ENCODE data around the gene AKNAD1. TPM values are rescaled to one million over a fixed set of nuclear protein-coding genes. Genes with fewer than 3 reads are reported as not detected.

Gene AKNAD1
- total and polyA plus RNA-seq, 2 of the 4 experiments (the other 2 are of a cell fraction) = 0.07 to 0.18 TPM

- Histone ChIP-seq H2AK9ac (replicated peaks; ENCODE audit: low read depth, low read length, poor library complexity) (no peak overlapping the region), H4K5ac (ENCODE audit: low read depth, low read length) (no peak overlapping the region)
These were observed 33.3 kb downstream of the AKNAD1 start for GRCh38 chr1:108823632-108824031.

More at GRCh38 chr1:108823632-108824031, 33.3 kb downstream of the AKNAD1 start:
- POLR2A ChIA-PET (ENCODE audit: unreplicated experiment) = no interaction called here
- Histone ChIP-seq H3K23ac (ENCODE audit: low read depth, low read length) (no peak overlapping the region), H4K8ac (ENCODE audit: low read depth in 2 of 2, low read length in 2 of 2) (no peak overlapping the region), H3K9ac (ENCODE audit: low read depth, low read length) (no peak overlapping the region), H4K20me1 (ENCODE audit: insufficient read depth, low read length) (no peaks in the 10 kb centered on the region), H4K91ac (ENCODE audit: insufficient read depth, low read depth, low read length) (no peak overlapping the region), H3K4me3 (ENCODE audit: insufficient read depth, low read depth, low read length) (no peak overlapping the region), H3K14ac (replicated peaks; ENCODE audit: low read depth, low read length) (no peak overlapping the region), H3K4ac (ENCODE audit: low read depth, low read length) (no peak overlapping the region), H3K36me3 (ENCODE audit: control insufficient read depth, insufficient read depth, low read length) (no peaks in the 10 kb centered on the region), H3K18ac (ENCODE audit: low read depth, low read length) (no peak overlapping the region), H3K9me1 (ENCODE audit: insufficient read depth, low read length) (peaks cover 3% of the 10 kb centered on the region; the same call in 1 of the 2 replicates), H3K27ac (ENCODE audit: insufficient read depth, low read length) (no peak overlapping the region), H2AFZ (replicated peaks; ENCODE audit: low read length, poor library complexity) (no peak overlapping the region), H2BK20ac (ENCODE audit: low read depth, low read length) (no peak overlapping the region), H3K9me3 (ENCODE audit: control insufficient read depth, insufficient read depth, low read length) (no peaks in the 10 kb centered on the region), H2BK15ac (ENCODE audit: low read depth, low read length) (no peak overlapping the region), H3K79me1 (ENCODE audit: low read depth in 1 of 2, low read length in 2 of 2) (peaks cover 0 to 4% of the 10 kb centered on the region in 2 experiments; a peak in 1 of 4 replicates), H2BK120ac (ENCODE audit: low read depth, low read length) (no peak overlapping the region), H2AK5ac (ENCODE audit: low read depth, low read length) (no peak overlapping the region), H3K4me2 (ENCODE audit: low read depth, low read length) (no peak overlapping the region), H3K56ac (ENCODE audit: extremely low read depth, insufficient read depth, low read length) (no peak overlapping the region), H3K27me3 (ENCODE audit: control insufficient read depth, insufficient read depth, low read length) (no peaks in the 10 kb centered on the region), H3K4me1 (ENCODE audit: control insufficient read depth, insufficient read depth, low read length) (peaks cover 4% of the 10 kb centered on the region; the same call in 1 of the 2 replicates), H2BK5ac (ENCODE audit: low read depth, low read length, poor library complexity, severe bottlenecking) (no peak overlapping the region)
- CTCF ChIA-PET = no interaction called here
- TF ChIP-seq CHD1 (IDR thresholded peaks at IDR 0.05; ENCODE audit: low read depth, low read length) (no peak), POLR2A (IDR thresholded peaks at IDR 0.05; ENCODE audit: low read depth, low read length) (no peak), MAFK (IDR thresholded peaks at IDR 0.05; ENCODE audit: low read depth, low read length) (no peak), RAD21 (IDR thresholded peaks at IDR 0.05; ENCODE audit: low read length) (no peak), ELK1 (IDR thresholded peaks at IDR 0.05; ENCODE audit: borderline replicate concordance, low read depth, low read length) (no peak), MAZ (IDR thresholded peaks at IDR 0.05; ENCODE audit: borderline replicate concordance, low read depth, low read length) (no peak), BHLHE40 (IDR thresholded peaks at IDR 0.05; ENCODE audit: low read depth, low read length) (no peak), RFX5 (IDR thresholded peaks at IDR 0.05; ENCODE audit: low read depth, low read length) (no peak), NFE2L2 (IDR thresholded peaks at IDR 0.05; ENCODE audit: low read depth, low read length) (no peak), MXI1 (IDR thresholded peaks at IDR 0.05; ENCODE audit: borderline replicate concordance, low read depth, low read length) (no peak), CTCF (conservative IDR thresholded peaks at IDR 0.05; ENCODE audit: low read depth, low read length) (no peak)
- dilution Hi-C loops (cut with HindIII; ENCODE audit: low sequenced_read_pairs, unreplicated experiment) = no loop called here
- no TSS peak for BruUV-seq (replicated peaks)
- ATAC-seq (ENCODE audit: low read depth) (no peak), DNase-seq (no peak)
- intact Hi-C loops (cut with micrococcal nuclease) = no loop called here
- in situ Hi-C loops (cut with MboI; ENCODE audit: low sequenced_read_pairs) = no loop called here
- WGBS, 2 experiments (ENCODE audit: extremely low coverage in 2 of 2, insufficient read length in 1 of 2) = 0% methylated on average over 1 of the region's 3 CpGs; no CpG with 5 or more reads in 1 of the 2 experiments

Measured in IMR-90 (cell line).